Lower leg skin (tissue), 3 donors: ENCODE data around the gene DBX2.

Experiments used
- CTCF ChIP-seq, 3 donors: fragments of 450-650 bp; IDR thresholded peaks; one replicate each; pipeline ENCODE4 v1.5.1; 2016; ENCODE audit warnings: antibody characterized with exemption in 3 of 3, mild to moderate bottlenecking in 3 of 3, moderate library complexity in 2 of 3
- POLR2A ChIP-seq, 2 donors: fragments of 450-650 bp; IDR thresholded peaks; one replicate each; pipeline ENCODE4 v1.6.1; 2016 to 2017; ENCODE audit warnings: antibody characterized with exemption in 2 of 2, mild to moderate bottlenecking in 1 of 2, moderate library complexity in 1 of 2

- TF ChIP-seq POLR2A (IDR thresholded peaks at IDR 0.05), result no peak
- TF ChIP-seq CTCF (IDR thresholded peaks at IDR 0.05), result no peak
These were observed 11.1 kb downstream of the DBX2 start for GRCh38 chr12:45039757-45040156.
